LNCAP (cell line): Measurements from ENCODE around the gene C11orf87.

Source experiments
- CTCF ChIP-seq: fragments of 450-650 bp; IDR thresholded peaks from 2 replicates; pipeline ENCODE4 v1.5.1; 2017; ENCODE audit warnings: mild to moderate bottlenecking

The C11orf87 gene

GRCh38 chr11:109424901-109425300, 2.9 kb downstream of the C11orf87 start:
- no peak for TF ChIP-seq CTCF

- TF ChIP-seq CTCF = no peak
Measured at GRCh38 chr11:109425554-109425953, 3.6 kb downstream of the C11orf87 start.

GRCh38 chr11:109426442-109427240, 4.7 kb downstream of the C11orf87 start:
- no peak for TF ChIP-seq CTCF

GRCh38 chr11:109432105-109432504, 10.1 kb downstream of the C11orf87 start:
- no peak for TF ChIP-seq CTCF

- TF ChIP-seq CTCF = no peak
Measured at GRCh38 chr11:109433753-109434256, 11.8 kb downstream of the C11orf87 start.

GRCh38 chr11:109435121-109435742, 13.2 kb downstream of the C11orf87 start:
- no peak for TF ChIP-seq CTCF

GRCh38 chr11:109439684-109440083, 17.7 kb downstream of the C11orf87 start:
- TF ChIP-seq CTCF = no peak
